H1 (cell line): ENCODE results near the gene ADCY7. TPM values are rescaled to one million over a fixed set of nuclear protein-coding genes. Genes with fewer than 3 reads are reported as not detected.

Source experiments
- CTCF ChIA-PET: fragments of 300-600 bp; sonication (Branson Sonifier 250); formaldehyde crosslinking; loops from one replicate; lab custom pipeline; 2021; ENCODE audit not compliant: partially characterized antibody; lab: Charles Lee
- POLR2A ChIA-PET: fragments of 300-600 bp; sonication (Branson Sonifier 250); formaldehyde crosslinking; loops from one replicate; lab custom pipeline; 2021; ENCODE audit warnings: inconsistent platforms; ENCODE audit not compliant: partially characterized antibody; lab: Charles Lee
- DNase-seq, 2 experiments: peaks; one replicate each; pipeline versions ENCODE4 v3.0.0 to v3.0.0-alpha.2; 2010 to 2022; ENCODE audit warnings: low spot score in 2 of 2, low read depth in 1 of 2, mixed read lengths in 1 of 2
- FAIRE-seq: peaks from 2 replicates; lab custom pipeline; 2011; peaks lifted over from hg19 to GRCh38; lab: Jason Lieb, UNC
- H2AFZ ChIP-seq: 2 replicates; pipeline ENCODE4 v1.8.1; 2012; ENCODE audit warnings: low read length, inconsistent platforms
- H2AK5ac ChIP-seq: 2 replicates; pipeline ENCODE4 v1.6.1; 2013; ENCODE audit warnings: low read depth, low read length
- H2BK120ac ChIP-seq: replicated peaks from 2 replicates; pipeline ENCODE3; 2013; ENCODE audit warnings: low read depth, low read length, inconsistent platforms
- H2BK12ac ChIP-seq: 2 replicates; pipeline ENCODE4 v1.6.1; 2013; ENCODE audit warnings: low read depth, low read length
- H2BK15ac ChIP-seq: 2 replicates; pipeline ENCODE4 v1.6.1; 2013; ENCODE audit warnings: low read length
- H2BK20ac ChIP-seq: 2 replicates; pipeline ENCODE4 v1.6.1; 2013; ENCODE audit warnings: low read length
- H2BK5ac ChIP-seq: 2 replicates; pipeline ENCODE4 v1.6.1; 2013; ENCODE audit warnings: low read depth, low read length
- H3K14ac ChIP-seq: 2 replicates; pipeline ENCODE4 v1.6.1; 2013; ENCODE audit warnings: inconsistent platforms; ENCODE audit not compliant: insufficient read length
- H3K18ac ChIP-seq: 2 replicates; pipeline ENCODE4 v1.6.1; 2013; ENCODE audit warnings: low read length; ENCODE audit errors: extremely low read depth
- H3K23ac ChIP-seq: 2 replicates; pipeline ENCODE4 v1.6.1; 2013; ENCODE audit warnings: inconsistent platforms; ENCODE audit not compliant: insufficient read length
- H3K23me2 ChIP-seq: 2 replicates; pipeline ENCODE4 v1.6.1; 2013; ENCODE audit warnings: low read depth, low read length
- H3K27ac ChIP-seq: 2 replicates; pipeline ENCODE4 v1.6.1; 2011; ENCODE audit warnings: low read depth, low read length, inconsistent platforms
- H3K27me3 ChIP-seq, 4 experiments: replicated peaks in 1 of 4; 1 replicate in 1 of 4; 2 replicates in 3 of 4; pipeline versions ENCODE4 v1.6.1 to v1.8.1; 2011 to 2013; ENCODE audit warnings: low read length in 3 of 4, mild to moderate bottlenecking in 3 of 4, inconsistent platforms in 2 of 4, mixed read lengths in 2 of 4, moderate library complexity in 1 of 4; ENCODE audit not compliant: control insufficient read depth in 3 of 4, insufficient read depth in 3 of 4; ENCODE audit errors: extremely low read depth in 1 of 4
- H3K36me3 ChIP-seq, 4 experiments: 2 replicates each; pipeline versions ENCODE4 v1.6.1 to v1.8.1; 2011 to 2013; ENCODE audit warnings: mild to moderate bottlenecking in 4 of 4, low read length in 3 of 4, moderate library complexity in 2 of 4, control low read depth in 1 of 4, inconsistent platforms in 1 of 4; ENCODE audit not compliant: insufficient read depth in 4 of 4, control insufficient read depth in 2 of 4
- H3K4ac ChIP-seq: replicated peaks from 2 replicates; pipeline ENCODE3; 2013; ENCODE audit warnings: low read length, low read depth, mixed read lengths, inconsistent platforms; ENCODE audit not compliant: insufficient read length
- H3K4me1 ChIP-seq, 4 experiments: replicated peaks in 1 of 4; 1 replicate in 1 of 4; 2 replicates in 3 of 4; pipeline versions ENCODE4 v1.6.1 to v1.8.1; 2011 to 2013; ENCODE audit warnings: low read length in 3 of 4, inconsistent platforms in 2 of 4, mixed read lengths in 1 of 4; ENCODE audit not compliant: insufficient read depth in 4 of 4, control insufficient read depth in 3 of 4
- H3K4me2 ChIP-seq, 2 experiments: 2 replicates each; pipeline versions ENCODE4 v1.6.1 to v1.8.1; 2011 to 2013; ENCODE audit warnings: low read depth in 2 of 2, low read length in 2 of 2, control low read depth in 1 of 2, inconsistent platforms in 1 of 2, mild to moderate bottlenecking in 1 of 2; ENCODE audit not compliant: insufficient read depth in 1 of 2
- H3K4me3 ChIP-seq, 4 experiments: fragments of 200-600, 300-600 bp in 1 of 4; sonication (generic), shearing (Covaris generic), sonication (Bioruptor Twin) in 1 of 4; 2 replicates each; pipeline versions ENCODE4 v1.5.1 to v1.8.1; 2011 to 2016; ENCODE audit warnings: low read length in 4 of 4, low read depth in 3 of 4, control low read depth in 2 of 4, inconsistent platforms in 2 of 4, mild to moderate bottlenecking in 2 of 4, mixed read lengths in 1 of 4, moderate library complexity in 1 of 4; ENCODE audit not compliant: insufficient read depth in 2 of 4; ENCODE audit errors: extremely low read depth in 1 of 4
- H3K56ac ChIP-seq: replicated peaks from 2 replicates; pipeline ENCODE3; 2013; ENCODE audit warnings: low read depth, mild to moderate bottlenecking, mixed read lengths, low read length, inconsistent platforms; ENCODE audit not compliant: insufficient read length
- H3K79me1 ChIP-seq: 2 replicates; pipeline ENCODE4 v1.6.1; 2013; ENCODE audit warnings: low read depth, low read length, control low read depth
- H3K79me2 ChIP-seq, 2 experiments: 2 replicates each; pipeline versions ENCODE4 v1.6.1 to v1.8.1; 2012 to 2013; ENCODE audit warnings: low read length in 2 of 2, mild to moderate bottlenecking in 2 of 2, inconsistent platforms in 1 of 2; ENCODE audit not compliant: insufficient read depth in 2 of 2, control insufficient read depth in 1 of 2
- H3K9ac ChIP-seq, 4 experiments: replicated peaks in 1 of 4; 1 replicate in 1 of 4; 2 replicates in 3 of 4; pipeline versions ENCODE4 v1.6.1 to v1.8.1; 2011 to 2013; ENCODE audit warnings: low read depth in 3 of 4, low read length in 3 of 4, control low read depth in 2 of 4, mild to moderate bottlenecking in 2 of 4, moderate library complexity in 2 of 4, inconsistent platforms in 1 of 4; ENCODE audit errors: extremely low read depth in 1 of 4
- H3K9me3 ChIP-seq, 2 experiments: 2 replicates each; pipeline versions ENCODE4 v1.6.1 to v1.8.1; 2012 to 2013; ENCODE audit warnings: mild to moderate bottlenecking in 2 of 2, moderate library complexity in 2 of 2, control low read depth in 1 of 2, inconsistent platforms in 1 of 2, low read depth in 1 of 2, low read length in 1 of 2, mixed read lengths in 1 of 2; ENCODE audit not compliant: insufficient read depth in 2 of 2
- H4K20me1 ChIP-seq, 2 experiments: replicated peaks in 1 of 2; 2 replicates each; pipeline versions ENCODE3 to v1.8.1; 2011 to 2013; ENCODE audit warnings: inconsistent platforms in 2 of 2, low read length in 2 of 2, mild to moderate bottlenecking in 1 of 2; ENCODE audit not compliant: insufficient read depth in 2 of 2, control insufficient read depth in 1 of 2
- H4K5ac ChIP-seq: 2 replicates; pipeline ENCODE4 v1.6.1; 2013; ENCODE audit warnings: low read length, low read depth, mixed read lengths, inconsistent platforms; ENCODE audit not compliant: insufficient read length
- H4K8ac ChIP-seq: 2 replicates; pipeline ENCODE4 v1.8.0; 2013; ENCODE audit warnings: mild to moderate bottlenecking, moderate library complexity, low read length, inconsistent platforms; ENCODE audit not compliant: insufficient read depth; ENCODE audit errors: extremely low read depth
- H4K91ac ChIP-seq: replicated peaks from 2 replicates; pipeline ENCODE3; 2013; ENCODE audit warnings: low read length, mixed read lengths, inconsistent platforms; ENCODE audit not compliant: insufficient read length
- WGBS, 2 experiments: shearing (Covaris generic) in 1 of 2; methylation state at CpG; one replicate each; pipeline versions ENCODE4 v1.1.6 to v1.1.7; 2013 to 2015; ENCODE audit warnings: low lambda C conversion rate in 2 of 2, mixed read lengths in 2 of 2, inconsistent platforms in 1 of 2, low coverage in 1 of 2, missing lambda C conversion rate in 1 of 2; ENCODE audit not compliant: insufficient replicate concordance in 2 of 2, insufficient coverage in 1 of 2, insufficient read length in 1 of 2; ENCODE audit errors: extremely low coverage in 1 of 2, missing lambda C conversion rate in 1 of 2; 5-methylcytosine and 5-hydroxymethylcytosine counted together
- polyA plus RNA-seq, 7 experiments: library from polyadenylated mRNA; depleted of rRNA in 3 of 7; stranded (reverse) in 5 of 7; unstranded in 2 of 7; fragments of >200 nt in 5 of 7; fragments of 200-250 nt in 2 of 7; gene quantifications; 1 replicate in 5 of 7; 2 replicates in 1 of 7; 4 replicates in 1 of 7; pipeline versions ENCODE4 v1.2.1 to v1.2.3, GENCODE V29; 2011 to 2013; ENCODE audit warnings: missing spikeins in 2 of 7, mixed read lengths in 2 of 7
- total RNA-seq: library from RNA; stranded (reverse); fragmentation: NEBNext Ultra II Directional; extraction: Animal tissue kit (Norgen Biotek cat#: 25700); gene quantifications from 2 replicates; pipeline ENCODE4 v1.2.1, GENCODE V29; 2021

ADCY7 gene
- total and polyA plus RNA-seq, 2 of the 8 experiments (the other 6 are each of a cell fraction or from before 2014, with no cell fraction given), result 2.4 to 5.1 TPM

- H3K9me3 ChIP-seq, result no peaks in the 10 kb centered on the region
- DNase-seq (no peak), FAIRE-seq (no peak)
- no peak overlapping the region for H2BK5ac ChIP-seq
- no peak overlapping the region for H2AFZ ChIP-seq
- no peaks in the 10 kb centered on the region for H3K23me2 ChIP-seq
- peaks cover 12 to 71% (median 37%) of the 10 kb centered on the region in 4 experiments for H3K36me3 ChIP-seq
- no peak overlapping the region for H4K8ac ChIP-seq
- H2AK5ac ChIP-seq, result no peak overlapping the region
- no peaks in the 10 kb centered on the region; the same call in 1 of the 2 replicates for H3K79me1 ChIP-seq
- no peak overlapping the region for H3K4ac ChIP-seq
- H4K91ac ChIP-seq, result no peak overlapping the region
- no peak overlapping the region for H3K4me3 ChIP-seq
- CTCF ChIA-PET, result interaction anchor here (1.0 to 5.7 kb wide), 5 partner anchors 10 to 210 kb away, joined by 4 to 38 read pairs (median 4); no protein-coding TSS in a partner anchor
- no peak overlapping the region for H3K23ac ChIP-seq
- H2BK20ac ChIP-seq, result no peak overlapping the region
- no peak overlapping the region for H4K5ac ChIP-seq
- H3K9ac ChIP-seq, result no peak overlapping the region
- H3K4me2 ChIP-seq, result no peak overlapping the region
- H2BK15ac ChIP-seq, result no peak overlapping the region
- H2BK120ac ChIP-seq, result no peak overlapping the region
- H3K18ac ChIP-seq, result no peak overlapping the region
- H4K20me1 ChIP-seq, result peaks cover 3 to 4% of the 10 kb centered on the region in 2 experiments
- H3K27me3 ChIP-seq, result no peaks in the 10 kb centered on the region
- POLR2A ChIA-PET, result no interaction called here
- H3K56ac ChIP-seq, result no peak overlapping the region
- no peak overlapping the region for H3K14ac ChIP-seq
- no peak overlapping the region for H3K27ac ChIP-seq
- WGBS, 2 experiments, result 90% methylated on average over 12 of the region's 12 CpGs; no CpG with 5 or more reads in 1 of the 2 experiments
- no peak overlapping the region for H2BK12ac ChIP-seq
- no peaks in the 10 kb centered on the region; a peak in 1 of 7 replicates for H3K4me1 ChIP-seq
- H3K79me2 ChIP-seq, result no peaks in the 10 kb centered on the region
Measured at GRCh38 chr16:50316102-50316847, 49.9 kb downstream of the ADCY7 start.
